ENCODE results near the gene CENPW.

DNA sequence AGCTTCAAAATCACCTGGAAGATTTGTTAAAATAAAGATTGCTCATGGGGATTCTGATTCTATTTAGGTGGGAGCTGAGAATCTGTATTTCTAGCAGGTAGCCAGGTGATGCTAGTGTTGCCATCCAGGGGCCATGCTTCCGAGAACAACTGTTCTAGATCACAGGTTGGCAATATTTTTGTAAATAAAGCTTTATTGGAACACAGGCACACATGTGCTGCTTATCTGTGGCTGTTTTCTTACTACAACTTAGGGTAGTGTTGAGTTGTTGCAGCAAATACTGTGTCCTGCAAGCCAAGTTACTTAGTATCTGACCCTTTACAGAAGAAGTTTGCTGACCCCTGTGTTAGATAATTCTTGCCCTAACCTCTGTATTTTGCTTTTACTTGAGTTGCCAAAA, 12.0 kb downstream of the CENPW start:
- TF ChIP-seq EZH2 (IDR thresholded peaks at IDR 0.05; ENCODE audit: insufficient read depth, poor library complexity, severe bottlenecking) (no peak), EZH2phosphoT487 (IDR thresholded peaks at IDR 0.05; ENCODE audit: insufficient read depth, low read depth) (no peak)

All from GM23248 (cell line).